Liver (tissue), 9 donors: ENCODE results near the gene FARP1. TPM values are rescaled to one million over a fixed set of nuclear protein-coding genes. Genes with fewer than 3 reads are reported as not detected.

Experiments used
- DNase-seq: peaks from one replicate; pipeline ENCODE4 v3.0.0-alpha.2; 2017; ENCODE audit warnings: low spot score
- H3K27ac ChIP-seq, 2 donors: one replicate each; pipeline ENCODE4 v1.7.0; 2013; ENCODE audit warnings: inconsistent platforms in 2 of 2, low read length in 2 of 2, control low read depth in 1 of 2, low read depth in 1 of 2, mild to moderate bottlenecking in 1 of 2
- H3K27me3 ChIP-seq, 4 donors: one replicate each; pipeline versions ENCODE4 v1.6.1 to v1.7.0; 2013; ENCODE audit warnings: low read length in 3 of 4, inconsistent platforms in 1 of 4, mild to moderate bottlenecking in 1 of 4, moderate library complexity in 1 of 4; ENCODE audit not compliant: control insufficient read depth in 4 of 4, insufficient read depth in 4 of 4
- H3K36me3 ChIP-seq, 4 donors: one replicate each; pipeline versions ENCODE4 v1.6.1 to v1.7.0; 2013; ENCODE audit warnings: low read length in 3 of 4, mild to moderate bottlenecking in 3 of 4, low read depth in 1 of 4, moderate library complexity in 1 of 4; ENCODE audit not compliant: control insufficient read depth in 4 of 4, insufficient read depth in 3 of 4
- H3K4me1 ChIP-seq, 4 donors: one replicate each; pipeline versions ENCODE4 v1.6.1 to v1.7.0; 2013; ENCODE audit warnings: low read length in 3 of 4, mild to moderate bottlenecking in 3 of 4, moderate library complexity in 1 of 4; ENCODE audit not compliant: control insufficient read depth in 4 of 4, insufficient read depth in 4 of 4
- H3K4me3 ChIP-seq, 3 donors: one replicate each; pipeline versions ENCODE4 v1.6.1 to v1.7.0; 2013; ENCODE audit warnings: low read length in 3 of 3, control low read depth in 1 of 3, low read depth in 1 of 3, mild to moderate bottlenecking in 1 of 3
- H3K9ac ChIP-seq, 2 donors: one replicate each; pipeline ENCODE4 v1.7.0; 2013; ENCODE audit warnings: low read length in 2 of 2, mild to moderate bottlenecking in 2 of 2, moderate library complexity in 2 of 2, control low read depth in 1 of 2, low read depth in 1 of 2
- H3K9me3 ChIP-seq, 4 donors: one replicate each; pipeline versions ENCODE4 v1.6.1 to v1.7.0; 2013; ENCODE audit warnings: low read length in 3 of 4; ENCODE audit not compliant: control insufficient read depth in 4 of 4
- EGR1 ChIP-seq, 2 donors: IDR thresholded peaks; 2 replicates each; pipeline ENCODE4 v1.6.1; 2016 to 2018; ENCODE audit warnings: antibody characterized with exemption in 2 of 2, low read depth in 2 of 2
- FOXA1 ChIP-seq: IDR thresholded peaks from 2 replicates; pipeline ENCODE4 v1.6.1; 2016; ENCODE audit warnings: antibody characterized with exemption
- FOXA2 ChIP-seq: IDR thresholded peaks from 2 replicates; pipeline ENCODE4 v1.6.1; 2016; ENCODE audit warnings: antibody characterized with exemption
- GABPA ChIP-seq, 2 donors: IDR thresholded peaks in 1 of 2; conservative IDR thresholded peaks in 1 of 2; 2 replicates each; pipeline ENCODE4 v1.6.1; 2016; ENCODE audit warnings: antibody characterized with exemption in 2 of 2, mild to moderate bottlenecking in 1 of 2, moderate library complexity in 1 of 2
- HNF4A ChIP-seq, 2 donors: conservative IDR thresholded peaks; 2 replicates each; pipeline ENCODE4 v1.6.1; 2016; ENCODE audit warnings: antibody characterized with exemption in 2 of 2, mild to moderate bottlenecking in 2 of 2
- HNF4G ChIP-seq: IDR thresholded peaks from 2 replicates; pipeline ENCODE4 v1.6.1; 2016; ENCODE audit warnings: antibody characterized with exemption
- NR2F2 ChIP-seq: IDR thresholded peaks from 2 replicates; pipeline ENCODE4 v1.6.1; 2016; ENCODE audit warnings: antibody characterized with exemption
- RAD21 ChIP-seq, 2 donors: IDR thresholded peaks; 2 replicates each; pipeline ENCODE4 v1.6.1; 2016; ENCODE audit warnings: antibody characterized with exemption in 2 of 2, mild to moderate bottlenecking in 2 of 2
- SP1 ChIP-seq: IDR thresholded peaks from 2 replicates; pipeline ENCODE4 v1.6.1; 2018; ENCODE audit warnings: antibody characterized with exemption, mild to moderate bottlenecking
- TAF1 ChIP-seq: conservative IDR thresholded peaks from 2 replicates; pipeline ENCODE4 v1.6.1; 2016; ENCODE audit warnings: antibody characterized with exemption, mild to moderate bottlenecking
- YY1 ChIP-seq: IDR thresholded peaks from 2 replicates; pipeline ENCODE4 v1.6.1; 2016; ENCODE audit warnings: antibody characterized with exemption, mild to moderate bottlenecking
- whole genome bisulfite sequencing: extraction: QIAGEN DNeasy Blood & Tissue Kit; methylation state at CpG from one replicate; pipeline ENCODE4 v1.1.7; 2013; 5-methylcytosine and 5-hydroxymethylcytosine counted together
- polyA plus RNA-seq, 2 donors: library from polyadenylated mRNA; stranded (reverse) in 1 of 2; unstranded in 1 of 2; fragments of 200-250 nt in 1 of 2; fragments of >200 nt in 1 of 2; fragmentation: Nextera tagmentation in 1 of 2; extraction: Ambion mirVana in 1 of 2; gene quantifications; one replicate each; pipeline versions ENCODE4 v1.2.1 to v1.2.3, GENCODE V29; 2013 to 2015
- total RNA-seq, 2 donors: library from RNA; depleted of rRNA; stranded (reverse); fragments of >200 nt; gene quantifications; one replicate each; pipeline ENCODE4 v1.2.3, GENCODE V29; 2014
- TF ChIP-seq, protein P1 (sequence below): IDR thresholded peaks from 2 replicates; pipeline ENCODE4 v1.6.1; 2016; ENCODE audit warnings: antibody characterized with exemption, mild to moderate bottlenecking
- TF ChIP-seq, protein P2 (sequence below): IDR thresholded peaks from 2 replicates; pipeline ENCODE4 v1.6.1; 2016; ENCODE audit warnings: antibody characterized with exemption
- TF ChIP-seq, protein P3 (sequence below): IDR thresholded peaks from 2 replicates; pipeline ENCODE4 v1.6.1; 2016; ENCODE audit warnings: antibody characterized with exemption
- donor health status: healthy.
- donor health status: healthy.
- donor health status: healthy.
- donor health status: healthy.
- donor health status: healthy.

The FARP1 gene
- total and polyA plus RNA-seq, 4 donors: 28.4 to 62.6 (median 39.8) TPM

DNA sequence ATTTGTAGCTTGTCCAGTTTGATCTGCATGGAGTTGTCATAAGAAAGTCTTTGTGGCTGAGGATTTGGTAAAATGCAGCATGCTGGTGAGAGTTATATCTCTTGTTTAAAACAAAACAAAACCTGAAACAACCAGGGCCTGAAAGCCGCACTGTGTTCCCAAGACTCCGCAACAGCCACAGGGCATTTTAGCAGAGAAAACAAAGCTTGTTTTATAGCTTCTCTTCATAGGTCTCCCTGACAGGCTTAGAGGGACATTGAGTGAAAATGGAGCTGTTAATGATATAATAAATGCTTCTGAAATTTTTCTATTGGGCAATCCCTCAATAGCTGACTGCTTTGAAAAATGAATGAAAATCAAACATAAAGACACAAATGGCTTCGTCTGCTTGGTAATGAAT is 182.8 kb downstream of the FARP1 start:
- WGBS: 89% methylated on average over 3 of the region's 3 CpGs
- peaks cover 4 to 24% (median 17%) of the 10 kb centered on the region in 4 donors for H3K4me1 ChIP-seq
- no peak overlapping the region for H3K4me3 ChIP-seq
- H3K27ac ChIP-seq: no peak overlapping the region
- no peaks in the 10 kb centered on the region for H3K27me3 ChIP-seq
- no peak overlapping the region for H3K9ac ChIP-seq
- no peak for TF ChIP-seq TAF1
- TF ChIP-seq YY1: no peak
- TF ChIP-seq HNF4A (conservative IDR thresholded peaks at IDR 0.05): no peak
- TF ChIP-seq NR2F2: no peak
- no peak for TF ChIP-seq FOXA2
- TF ChIP-seq FOXA1: no peak
- TF ChIP-seq, protein P1, sequence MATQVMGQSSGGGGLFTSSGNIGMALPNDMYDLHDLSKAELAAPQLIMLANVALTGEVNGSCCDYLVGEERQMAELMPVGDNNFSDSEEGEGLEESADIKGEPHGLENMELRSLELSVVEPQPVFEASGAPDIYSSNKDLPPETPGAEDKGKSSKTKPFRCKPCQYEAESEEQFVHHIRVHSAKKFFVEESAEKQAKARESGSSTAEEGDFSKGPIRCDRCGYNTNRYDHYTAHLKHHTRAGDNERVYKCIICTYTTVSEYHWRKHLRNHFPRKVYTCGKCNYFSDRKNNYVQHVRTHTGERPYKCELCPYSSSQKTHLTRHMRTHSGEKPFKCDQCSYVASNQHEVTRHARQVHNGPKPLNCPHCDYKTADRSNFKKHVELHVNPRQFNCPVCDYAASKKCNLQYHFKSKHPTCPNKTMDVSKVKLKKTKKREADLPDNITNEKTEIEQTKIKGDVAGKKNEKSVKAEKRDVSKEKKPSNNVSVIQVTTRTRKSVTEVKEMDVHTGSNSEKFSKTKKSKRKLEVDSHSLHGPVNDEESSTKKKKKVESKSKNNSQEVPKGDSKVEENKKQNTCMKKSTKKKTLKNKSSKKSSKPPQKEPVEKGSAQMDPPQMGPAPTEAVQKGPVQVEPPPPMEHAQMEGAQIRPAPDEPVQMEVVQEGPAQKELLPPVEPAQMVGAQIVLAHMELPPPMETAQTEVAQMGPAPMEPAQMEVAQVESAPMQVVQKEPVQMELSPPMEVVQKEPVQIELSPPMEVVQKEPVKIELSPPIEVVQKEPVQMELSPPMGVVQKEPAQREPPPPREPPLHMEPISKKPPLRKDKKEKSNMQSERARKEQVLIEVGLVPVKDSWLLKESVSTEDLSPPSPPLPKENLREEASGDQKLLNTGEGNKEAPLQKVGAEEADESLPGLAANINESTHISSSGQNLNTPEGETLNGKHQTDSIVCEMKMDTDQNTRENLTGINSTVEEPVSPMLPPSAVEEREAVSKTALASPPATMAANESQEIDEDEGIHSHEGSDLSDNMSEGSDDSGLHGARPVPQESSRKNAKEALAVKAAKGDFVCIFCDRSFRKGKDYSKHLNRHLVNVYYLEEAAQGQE: no peak
- TF ChIP-seq RAD21 (IDR thresholded peaks at IDR 0.05): no peak
- TF ChIP-seq SP1: no peak
- no peak for TF ChIP-seq HNF4G
- TF ChIP-seq, protein P2, sequence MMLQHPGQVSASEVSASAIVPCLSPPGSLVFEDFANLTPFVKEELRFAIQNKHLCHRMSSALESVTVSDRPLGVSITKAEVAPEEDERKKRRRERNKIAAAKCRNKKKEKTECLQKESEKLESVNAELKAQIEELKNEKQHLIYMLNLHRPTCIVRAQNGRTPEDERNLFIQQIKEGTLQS: no peak
- TF ChIP-seq EGR1 (IDR thresholded peaks at IDR 0.05; ENCODE audit: low read depth in 2 of 2): no peak
- TF ChIP-seq GABPA (IDR thresholded peaks at IDR 0.05 in 1 of 2, conservative IDR thresholded peaks at IDR 0.05 in 1 of 2): no peak
- no peaks in the 10 kb centered on the region for H3K36me3 ChIP-seq
- DNase-seq: no peak
- H3K9me3 ChIP-seq: no peaks in the 10 kb centered on the region

GRCh38 chr13:98326291-98326690 is 183.4 kb downstream of the FARP1 start:
- no peak overlapping the region for H3K27ac ChIP-seq
- no peaks in the 10 kb centered on the region for H3K27me3 ChIP-seq
- no peaks in the 10 kb centered on the region for H3K9me3 ChIP-seq
- H3K9ac ChIP-seq: no peak overlapping the region
- no peaks in the 10 kb centered on the region for H3K36me3 ChIP-seq
- no peak for DNase-seq
- H3K4me1 ChIP-seq: peaks cover 4 to 24% (median 17%) of the 10 kb centered on the region in 4 donors
- H3K4me3 ChIP-seq: no peak overlapping the region
- TF ChIP-seq GABPA (IDR thresholded peaks at IDR 0.05 in 1 of 2, conservative IDR thresholded peaks at IDR 0.05 in 1 of 2): no peak
- no peak for TF ChIP-seq FOXA2
- TF ChIP-seq, protein P3, sequence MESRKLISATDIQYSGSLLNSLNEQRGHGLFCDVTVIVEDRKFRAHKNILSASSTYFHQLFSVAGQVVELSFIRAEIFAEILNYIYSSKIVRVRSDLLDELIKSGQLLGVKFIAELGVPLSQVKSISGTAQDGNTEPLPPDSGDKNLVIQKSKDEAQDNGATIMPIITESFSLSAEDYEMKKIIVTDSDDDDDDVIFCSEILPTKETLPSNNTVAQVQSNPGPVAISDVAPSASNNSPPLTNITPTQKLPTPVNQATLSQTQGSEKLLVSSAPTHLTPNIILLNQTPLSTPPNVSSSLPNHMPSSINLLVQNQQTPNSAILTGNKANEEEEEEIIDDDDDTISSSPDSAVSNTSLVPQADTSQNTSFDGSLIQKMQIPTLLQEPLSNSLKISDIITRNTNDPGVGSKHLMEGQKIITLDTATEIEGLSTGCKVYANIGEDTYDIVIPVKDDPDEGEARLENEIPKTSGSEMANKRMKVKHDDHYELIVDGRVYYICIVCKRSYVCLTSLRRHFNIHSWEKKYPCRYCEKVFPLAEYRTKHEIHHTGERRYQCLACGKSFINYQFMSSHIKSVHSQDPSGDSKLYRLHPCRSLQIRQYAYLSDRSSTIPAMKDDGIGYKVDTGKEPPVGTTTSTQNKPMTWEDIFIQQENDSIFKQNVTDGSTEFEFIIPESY: no peak
- WGBS: 93% methylated on average over 5 of the region's 5 CpGs
